ENCODE results near the gene NUDT4B. TPM values are rescaled to one million over a fixed set of nuclear protein-coding genes. Genes with fewer than 3 reads are reported as not detected.
"Not testable (repeated sequence)": the region's sequence is repeated elsewhere in the genome, so short reads cannot be mapped to it uniquely, and the experiment has no call there.

NUDT4B gene
- polyA plus RNA-seq, 3 donors, result 7.7 to 17.4 (median 8.4) TPM

DNA sequence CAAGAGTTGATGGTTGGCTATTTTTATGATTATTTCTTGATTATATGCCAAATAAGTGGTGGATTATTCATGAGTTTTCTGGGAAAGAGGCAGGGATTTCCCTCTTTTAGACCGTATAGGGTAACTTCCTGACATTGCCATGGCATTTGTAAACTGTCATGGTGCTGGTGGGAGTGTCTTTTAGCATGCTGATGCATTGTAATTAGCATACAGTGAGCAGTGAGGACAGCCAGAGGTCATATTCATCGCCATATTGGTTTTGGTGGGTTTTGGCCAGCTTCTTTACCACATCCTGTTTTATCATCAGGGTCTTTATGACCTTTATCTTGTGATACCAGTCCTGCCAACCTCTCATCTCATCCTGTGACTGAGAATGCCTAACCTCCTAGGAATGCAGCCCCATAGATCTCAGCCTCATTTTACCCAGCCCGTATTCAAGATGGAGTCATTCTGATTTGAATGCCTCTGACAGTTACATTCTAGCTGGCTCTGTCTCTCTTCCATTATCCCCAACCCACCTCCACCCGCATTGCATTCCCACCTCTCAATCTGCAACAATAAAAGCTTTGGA lies 45.3 kb downstream of the NUDT4B start:
- H3K9me3 ChIP-seq (replicated peaks in 1 of 2; ENCODE audit: control insufficient read depth in 1 of 2, insufficient read depth in 1 of 2, low read length in 2 of 2); H3K4me2 ChIP-seq (replicated peaks; ENCODE audit: extremely low read depth, low read length, poor library complexity, severe bottlenecking); H3K36me3 Mint-ChIP-seq; H3K36me3 ChIP-seq (replicated peaks in 1 of 2; ENCODE audit: control insufficient read depth in 1 of 2, insufficient read depth in 2 of 2, low read length in 2 of 2); H3K27ac ChIP-seq (ENCODE audit: low read depth in 1 of 2, low read length in 2 of 2); H3K4me3 Mint-ChIP-seq; H3K4me3 ChIP-seq (replicated peaks in 1 of 3; ENCODE audit: low read depth in 2 of 3, low read length in 3 of 3); H4K20me1 ChIP-seq (ENCODE audit: insufficient read depth, low read length); H3K27me3 Mint-ChIP-seq (ENCODE audit: low read depth in 3 of 3); H3K27ac Mint-ChIP-seq; H3K9me3 Mint-ChIP-seq; H3K4me1 ChIP-seq (ENCODE audit: control insufficient read depth in 1 of 2, insufficient read depth in 2 of 2, low read length in 2 of 2); H3K4me1 Mint-ChIP-seq; H2AFZ ChIP-seq (ENCODE audit: insufficient read depth, low read depth, low read length, poor library complexity, severe bottlenecking); H3K27me3 ChIP-seq (ENCODE audit: control insufficient read depth in 2 of 2, insufficient read depth in 2 of 2, low read length in 2 of 2); intact Hi-C loops (cut with micrococcal nuclease); H3K79me2 ChIP-seq (ENCODE audit: insufficient read depth, low read length); H3K9ac ChIP-seq (ENCODE audit: insufficient read depth, low read length, poor library complexity, severe bottlenecking); DNase-seq: not testable (repeated sequence)
- WGBS (ENCODE audit: insufficient coverage), result no CpG with 5 or more reads among the region's 4 CpGs

Small RNAs within 50 kb of the gene (small RNA-seq; reads per million reads assigned to genes)
- not detected for gene RNU6-1171P (ENCODE audit: insufficient read length, low read depth)

Other genes starting within 250 kb of the NUDT4B start
- gene NBPF14, start 152.8 kb upstream of the NUDT4B start, polyA plus RNA-seq, result 100 to 1,000 TPM in 1 of 3 donors, 10 to 100 TPM in 2; 31.7 to 123 (median 48.2) TPM
- 10 to 100 TPM; 11.6 to 22.5 (median 14.6) TPM for gene PDE4DIP, start 95.7 kb downstream of the NUDT4B start, polyA plus RNA-seq

Measured in CD14-positive monocyte (primary cell).